HFFc6 (cell line): Measurements from ENCODE around the gene MPL. TPM values are rescaled to one million over a fixed set of nuclear protein-coding genes. Genes with fewer than 3 reads are reported as not detected.
"Not testable (repeated sequence)": the region's sequence is repeated elsewhere in the genome, so short reads cannot be mapped to it uniquely, and the experiment has no call there.

Experiments used
- DNase-seq: peaks from one replicate; pipeline ENCODE4 v3.0.0-alpha.2; 2018
- H3K27ac Mint-ChIP-seq: 2 replicates; pipeline ENCODE4 v1.8.0; 2020; ENCODE audit warnings: mild to moderate bottlenecking, mixed read lengths
- H3K27me3 Mint-ChIP-seq: 2 replicates; pipeline ENCODE4 v1.8.0; 2021; ENCODE audit warnings: mild to moderate bottlenecking, moderate library complexity, mixed read lengths; ENCODE audit not compliant: insufficient read depth
- H3K36me3 Mint-ChIP-seq: 2 replicates; pipeline ENCODE4 v1.8.0; 2021; ENCODE audit warnings: low read depth, mixed read lengths
- H3K4me1 Mint-ChIP-seq: 2 replicates; pipeline ENCODE4 v1.8.0; 2020; ENCODE audit warnings: low read depth, mixed read lengths
- H3K4me3 Mint-ChIP-seq: 2 replicates; pipeline ENCODE4 v1.8.0; 2020; ENCODE audit warnings: mild to moderate bottlenecking, moderate library complexity, mixed read lengths
- H3K9me3 Mint-ChIP-seq: 2 replicates; pipeline ENCODE4 v1.8.0; 2020; ENCODE audit warnings: mild to moderate bottlenecking, mixed read lengths
- CTCF ChIP-seq: fragments of 200-600 bp; sonication (generic); IDR thresholded peaks from 2 replicates; pipeline ENCODE4 v1.5.0; 2021; ENCODE audit warnings: antibody characterized with exemption, mild to moderate bottlenecking
- total RNA-seq, 6 experiments: library from RNA; stranded (reverse); fragmentation: NEBNext Ultra II Directional; extraction: Animal tissue kit (Norgen Biotek cat#: 25700); gene quantifications; 2 replicates in 1 of 6; 3 replicates in 5 of 6; pipeline ENCODE4 v1.2.3, GENCODE V29; 2021

Gene MPL
- total RNA-seq, 6 experiments from 2014 or later = not detected

GRCh38 chr1:43368646-43369020 is 31.0 kb downstream of the MPL start:
- DNase-seq = no peak
- H3K27ac Mint-ChIP-seq = peak overlapping the region; percentile 93
- H3K9me3 Mint-ChIP-seq = no peaks in the 10 kb centered on the region
- no peak for TF ChIP-seq CTCF
- peak overlapping the region; percentile 93 for H3K4me3 Mint-ChIP-seq
- H3K27me3 Mint-ChIP-seq = no peaks in the 10 kb centered on the region; the same call in 1 of the 2 replicates
- peaks cover 43% of the 10 kb centered on the region for H3K36me3 Mint-ChIP-seq
- peaks cover 39% of the 10 kb centered on the region for H3K4me1 Mint-ChIP-seq

- H3K9me3 Mint-ChIP-seq, DNase-seq, H3K27me3 Mint-ChIP-seq, H3K27ac Mint-ChIP-seq: not testable (repeated sequence)
- H3K36me3 Mint-ChIP-seq = peaks cover 31% of the 10 kb centered on the region
- peaks cover 28% of the 10 kb centered on the region for H3K4me1 Mint-ChIP-seq
- H3K4me3 Mint-ChIP-seq = peak overlapping the region; percentile 41
These were observed 32.2 kb downstream of the MPL start for GRCh38 chr1:43369779-43370178.

- Mint-ChIP-seq H3K4me3 (peak overlapping the region; percentile 14; the same call in 1 of the 2 replicates), H3K27ac (peak overlapping the region; percentile 64), H3K36me3 (peaks cover 26% of the 10 kb centered on the region), H3K27me3 (no peaks in the 10 kb centered on the region; the same call in 1 of the 2 replicates), H3K4me1 (peaks cover 20% of the 10 kb centered on the region), H3K9me3 (no peaks in the 10 kb centered on the region)
- no peak for DNase-seq
- TF ChIP-seq CTCF = no peak
These were observed 32.9 kb downstream of the MPL start for GRCh38 chr1:43370564-43370963.

GRCh38 chr1:43372172-43372571 is 34.6 kb downstream of the MPL start:
- Mint-ChIP-seq H3K27me3 (peaks cover under 1% of the 10 kb centered on the region), H3K36me3 (peaks cover 34% of the 10 kb centered on the region), H3K4me3 (no peak overlapping the region), H3K9me3 (no peaks in the 10 kb centered on the region), H3K4me1 (peaks cover 10% of the 10 kb centered on the region), H3K27ac (no peak overlapping the region)
- peak; percentile 42 for DNase-seq
- no peak for TF ChIP-seq CTCF

GRCh38 chr1:43373066-43373940 is 35.7 kb downstream of the MPL start:
- TF ChIP-seq CTCF = no peak
- H3K4me1 Mint-ChIP-seq = peaks cover 8% of the 10 kb centered on the region
- no peak overlapping the region for H3K4me3 Mint-ChIP-seq
- peak; percentile 72 for DNase-seq
- no peaks in the 10 kb centered on the region for H3K9me3 Mint-ChIP-seq
- peaks cover 2% of the 10 kb centered on the region for H3K27me3 Mint-ChIP-seq
- peaks cover 32% of the 10 kb centered on the region for H3K36me3 Mint-ChIP-seq
- no peak overlapping the region for H3K27ac Mint-ChIP-seq

- H3K4me3 Mint-ChIP-seq = no peak overlapping the region
- H3K4me1 Mint-ChIP-seq = peaks cover 9% of the 10 kb centered on the region
- no peak for DNase-seq
- H3K9me3 Mint-ChIP-seq = no peaks in the 10 kb centered on the region
- peaks cover 2% of the 10 kb centered on the region for H3K27me3 Mint-ChIP-seq
- H3K36me3 Mint-ChIP-seq = peaks cover 21% of the 10 kb centered on the region
- no peak for TF ChIP-seq CTCF
- no peak overlapping the region for H3K27ac Mint-ChIP-seq
These were observed 39.2 kb downstream of the MPL start for GRCh38 chr1:43376723-43377235.
